Measurements from ENCODE around the gene MPST. TPM values are rescaled to one million over a fixed set of nuclear protein-coding genes. Genes with fewer than 3 reads are reported as not detected.

Gene MPST
- total and polyA plus RNA-seq, 4 donors, result 59.2 to 247 (median 71.7) TPM

DNA sequence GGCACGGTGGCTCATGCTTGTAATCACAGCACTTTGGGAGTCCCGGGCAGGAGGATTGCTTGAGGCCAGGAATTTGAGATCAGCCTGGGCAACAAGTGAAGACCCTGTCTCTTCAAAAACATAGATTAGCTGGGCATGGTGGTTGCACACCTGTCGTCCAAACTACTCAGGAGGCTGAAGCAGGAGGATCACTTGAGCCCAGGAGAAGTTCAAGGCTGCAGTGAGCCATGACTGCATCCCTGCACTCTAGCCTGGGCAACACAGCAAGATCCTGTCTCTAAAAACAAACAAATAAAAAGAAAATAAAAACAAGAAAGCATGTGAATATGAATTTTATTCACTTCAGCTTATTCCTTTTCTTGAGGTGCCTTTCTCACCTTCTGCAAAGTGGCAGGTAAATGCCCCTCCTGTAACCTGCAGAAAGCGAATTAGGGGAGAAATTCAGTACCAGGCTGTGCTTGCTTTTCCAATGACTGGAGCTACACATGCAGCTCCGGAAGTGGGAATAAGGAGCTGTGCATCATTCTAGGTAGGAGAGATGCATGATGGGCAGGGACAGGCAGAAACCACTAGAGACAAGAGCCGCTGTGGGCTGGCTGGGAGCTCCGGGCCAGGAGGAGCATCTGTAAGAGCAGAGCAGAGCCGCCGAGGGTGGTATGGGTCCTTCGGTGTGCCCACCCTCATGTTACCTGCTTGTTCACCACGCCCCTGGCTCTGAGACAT is 17.3 kb downstream of the MPST start:
- peaks cover 0 to 6% (median 0%) of the 10 kb centered on the region in 5 donors for H3K4me1 ChIP-seq (ENCODE audit: control insufficient read depth in 5 of 5, insufficient read depth in 5 of 5, low read length in 5 of 5)
- no peak overlapping the region for H3K4me3 ChIP-seq
- no peaks in the 10 kb centered on the region for H3K27me3 ChIP-seq (ENCODE audit: control insufficient read depth in 3 of 3, insufficient read depth in 3 of 3, low read length in 2 of 3)
- no peak overlapping the region for H3K9ac ChIP-seq (ENCODE audit: insufficient read depth in 1 of 2, low read length in 2 of 2)
- WGBS, 2 donors, result 76 to 77% methylated on average over 11 of the region's 11 CpGs
- no peak for DNase-seq
- H3K27ac ChIP-seq (ENCODE audit: low read depth in 1 of 2, low read length in 1 of 2), result no peak overlapping the region
- H3K9me3 ChIP-seq (ENCODE audit: control insufficient read depth in 4 of 4, insufficient read depth in 3 of 4, low read length in 3 of 4), result no peaks in the 10 kb centered on the region
- no peak for ATAC-seq (ENCODE audit: insufficient read depth, low FRiP score)
- H3K36me3 ChIP-seq (ENCODE audit: control insufficient read depth in 4 of 4, insufficient read depth in 4 of 4, low read length in 4 of 4), result no peaks in the 10 kb centered on the region
- TF ChIP-seq, protein P1, sequence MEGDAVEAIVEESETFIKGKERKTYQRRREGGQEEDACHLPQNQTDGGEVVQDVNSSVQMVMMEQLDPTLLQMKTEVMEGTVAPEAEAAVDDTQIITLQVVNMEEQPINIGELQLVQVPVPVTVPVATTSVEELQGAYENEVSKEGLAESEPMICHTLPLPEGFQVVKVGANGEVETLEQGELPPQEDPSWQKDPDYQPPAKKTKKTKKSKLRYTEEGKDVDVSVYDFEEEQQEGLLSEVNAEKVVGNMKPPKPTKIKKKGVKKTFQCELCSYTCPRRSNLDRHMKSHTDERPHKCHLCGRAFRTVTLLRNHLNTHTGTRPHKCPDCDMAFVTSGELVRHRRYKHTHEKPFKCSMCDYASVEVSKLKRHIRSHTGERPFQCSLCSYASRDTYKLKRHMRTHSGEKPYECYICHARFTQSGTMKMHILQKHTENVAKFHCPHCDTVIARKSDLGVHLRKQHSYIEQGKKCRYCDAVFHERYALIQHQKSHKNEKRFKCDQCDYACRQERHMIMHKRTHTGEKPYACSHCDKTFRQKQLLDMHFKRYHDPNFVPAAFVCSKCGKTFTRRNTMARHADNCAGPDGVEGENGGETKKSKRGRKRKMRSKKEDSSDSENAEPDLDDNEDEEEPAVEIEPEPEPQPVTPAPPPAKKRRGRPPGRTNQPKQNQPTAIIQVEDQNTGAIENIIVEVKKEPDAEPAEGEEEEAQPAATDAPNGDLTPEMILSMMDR (IDR thresholded peaks at IDR 0.05; ENCODE audit: control extremely low read depth, extremely low read depth), result no peak

DNA sequence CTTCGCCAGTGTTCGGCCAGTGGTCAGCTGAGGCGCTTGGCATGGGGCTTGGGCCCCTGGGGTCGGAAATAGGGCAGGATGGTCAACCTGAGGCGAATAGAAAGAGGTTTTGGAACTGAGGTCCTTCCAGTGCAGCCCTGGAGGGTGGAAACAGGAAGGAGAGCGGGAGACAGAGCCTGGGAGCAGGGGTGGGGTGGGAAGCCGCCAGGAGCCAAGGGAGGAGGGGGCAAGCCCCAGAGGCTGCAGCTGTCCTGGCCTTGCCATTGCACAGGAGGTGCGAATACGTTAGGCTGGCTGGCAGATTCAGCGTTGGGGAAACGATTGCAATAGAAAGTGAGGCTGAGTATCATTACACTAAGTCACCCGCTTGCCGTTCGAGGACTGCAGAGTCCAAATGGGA is 18.1 kb downstream of the MPST start:
- Histone ChIP-seq H3K27ac (ENCODE audit: low read depth in 1 of 2, low read length in 1 of 2) (no peak overlapping the region), H3K9ac (ENCODE audit: insufficient read depth in 1 of 2, low read length in 2 of 2) (no peak overlapping the region), H3K9me3 (ENCODE audit: control insufficient read depth in 4 of 4, insufficient read depth in 3 of 4, low read length in 3 of 4) (no peaks in the 10 kb centered on the region), H3K4me1 (ENCODE audit: control insufficient read depth in 5 of 5, insufficient read depth in 5 of 5, low read length in 5 of 5) (peaks cover 0 to 6% (median 0%) of the 10 kb centered on the region in 5 donors), H3K4me3 (no peak overlapping the region), H3K27me3 (ENCODE audit: control insufficient read depth in 3 of 3, insufficient read depth in 3 of 3, low read length in 2 of 3) (no peaks in the 10 kb centered on the region), H3K36me3 (ENCODE audit: control insufficient read depth in 4 of 4, insufficient read depth in 4 of 4, low read length in 4 of 4) (no peaks in the 10 kb centered on the region)
- ATAC-seq (ENCODE audit: insufficient read depth, low FRiP score) (no peak), DNase-seq (no peak)
- TF ChIP-seq, protein P1 (IDR thresholded peaks at IDR 0.05; ENCODE audit: control extremely low read depth, extremely low read depth), result no peak
- 59 to 60% methylated on average over 14 of the region's 14 CpGs for WGBS, 2 donors

- ATAC-seq (ENCODE audit: insufficient read depth, low FRiP score), result no peak
- Histone ChIP-seq H3K27ac (ENCODE audit: low read depth in 1 of 2, low read length in 1 of 2) (no peak overlapping the region), H3K36me3 (ENCODE audit: control insufficient read depth in 4 of 4, insufficient read depth in 4 of 4, low read length in 4 of 4) (no peaks in the 10 kb centered on the region), H3K4me1 (ENCODE audit: control insufficient read depth in 5 of 5, insufficient read depth in 5 of 5, low read length in 5 of 5) (peaks cover 0 to 4% (median 0%) of the 10 kb centered on the region in 5 donors), H3K9me3 (ENCODE audit: control insufficient read depth in 4 of 4, insufficient read depth in 3 of 4, low read length in 3 of 4) (no peaks in the 10 kb centered on the region), H3K9ac (ENCODE audit: insufficient read depth in 1 of 2, low read length in 2 of 2) (no peak overlapping the region), H3K4me3 (no peak overlapping the region), H3K27me3 (ENCODE audit: control insufficient read depth in 3 of 3, insufficient read depth in 3 of 3, low read length in 2 of 3) (no peaks in the 10 kb centered on the region)
- TF ChIP-seq, protein P1 (IDR thresholded peaks at IDR 0.05; ENCODE audit: control extremely low read depth, extremely low read depth), result no peak
- no peak for DNase-seq
- WGBS, 2 donors, result 94% methylated on average over 2 of the region's 2 CpGs
Measured at GRCh38 chr22:37039466-37039865, 19.9 kb downstream of the MPST start.
